22Rv1 (cell line): ENCODE results near the gene EHBP1.
A peak's percentile ranks its signal among the peaks of the same experiment; 100 is the strongest.

Experiments used
- H3K27ac ChIP-seq: fragments of 450-650 bp; 2 replicates; pipeline ENCODE4 v1.5.1; 2017
- CTCF ChIP-seq: fragments of 450-650 bp; IDR thresholded peaks from 2 replicates; pipeline ENCODE4 v1.5.1; 2017; ENCODE audit warnings: mild to moderate bottlenecking
- ZFX ChIP-seq: fragments of 450-650 bp; IDR thresholded peaks from 2 replicates; pipeline ENCODE4 v1.6.1; 2017; ENCODE audit warnings: antibody characterized with exemption, borderline replicate concordance

EHBP1 gene

GRCh38 chr2:63046552-63046951 is 341.0 kb downstream of the EHBP1 start:
- no peak overlapping the region for H3K27ac ChIP-seq
- TF ChIP-seq CTCF = no peak
- TF ChIP-seq ZFX = no peak

GRCh38 chr2:63046961-63047320 is 341.4 kb downstream of the EHBP1 start:
- H3K27ac ChIP-seq = no peak overlapping the region

GRCh38 chr2:63047321-63048279 is 342.1 kb downstream of the EHBP1 start:
- TF ChIP-seq ZFX = no peak
- no peak for TF ChIP-seq CTCF
- H3K27ac ChIP-seq = no peak overlapping the region

More at GRCh38 chr2:63046961-63047320, 341.4 kb downstream of the EHBP1 start:
- TF ChIP-seq CTCF = no peak
- TF ChIP-seq ZFX = no peak

- no peak overlapping the region; the same call in 1 of the 2 replicates for H3K27ac ChIP-seq
- no peak for TF ChIP-seq ZFX
- no peak for TF ChIP-seq CTCF
Observed at GRCh38 chr2:63048367-63049171, 343.1 kb downstream of the EHBP1 start.

GRCh38 chr2:63049211-63049969 is 343.9 kb downstream of the EHBP1 start:
- no peak for TF ChIP-seq ZFX
- TF ChIP-seq CTCF = no peak
- peak overlapping the region; percentile 91 for H3K27ac ChIP-seq

GRCh38 chr2:63049970-63050333 is 344.4 kb downstream of the EHBP1 start:
- peak overlapping the region; percentile 91 for H3K27ac ChIP-seq
- no peak for TF ChIP-seq ZFX
- no peak for TF ChIP-seq CTCF
